NOMO-1 (cell line): ENCODE measurements around the gene SLC25A41.
A peak's percentile ranks its signal among the peaks of the same experiment; 100 is the strongest.
"Not testable (repeated sequence)": the region's sequence is repeated elsewhere in the genome, so short reads cannot be mapped to it uniquely, and the experiment has no call there.

Source experiments
- DNase-seq, 2 experiments: peaks; one replicate each; lab custom pipeline; 2025; ENCODE audit not compliant: unreplicated experiment in 2 of 2; lab: John Stamatoyannopoulos, UW

The SLC25A41 gene

GRCh38 chr19:6412447-6413091 lies 21.0 kb downstream of the SLC25A41 start:
- DNase-seq: no peak

DNA sequence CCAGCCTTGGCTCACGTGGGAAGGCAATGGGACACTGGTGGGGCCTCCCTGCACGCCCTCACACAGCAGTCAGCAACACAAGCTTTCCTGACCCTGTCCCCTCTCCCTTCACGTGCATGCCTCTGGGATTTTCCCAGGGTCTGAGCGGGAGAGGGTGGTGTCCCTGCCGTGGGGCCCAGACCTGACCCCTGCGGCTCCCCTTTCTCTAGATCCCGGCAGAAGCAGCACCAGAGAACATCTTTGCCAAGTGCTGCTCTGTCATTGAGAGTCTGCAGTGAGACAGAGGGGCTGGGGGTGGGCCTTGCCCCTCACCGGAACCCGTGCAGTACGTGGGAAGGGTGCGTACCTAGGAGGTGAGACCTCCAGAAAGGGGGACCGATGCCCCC lies 21.5 kb downstream of the SLC25A41 start:
- no peak for DNase-seq

GRCh38 chr19:6409346-6409745 lies 24.2 kb downstream of the SLC25A41 start:
- DNase-seq: no peak

- DNase-seq: no peak
Measured at GRCh38 chr19:6406401-6406800, 27.2 kb downstream of the SLC25A41 start.

- no peak for DNase-seq
Measured at GRCh38 chr19:6402837-6403608, 30.5 kb downstream of the SLC25A41 start.

DNA sequence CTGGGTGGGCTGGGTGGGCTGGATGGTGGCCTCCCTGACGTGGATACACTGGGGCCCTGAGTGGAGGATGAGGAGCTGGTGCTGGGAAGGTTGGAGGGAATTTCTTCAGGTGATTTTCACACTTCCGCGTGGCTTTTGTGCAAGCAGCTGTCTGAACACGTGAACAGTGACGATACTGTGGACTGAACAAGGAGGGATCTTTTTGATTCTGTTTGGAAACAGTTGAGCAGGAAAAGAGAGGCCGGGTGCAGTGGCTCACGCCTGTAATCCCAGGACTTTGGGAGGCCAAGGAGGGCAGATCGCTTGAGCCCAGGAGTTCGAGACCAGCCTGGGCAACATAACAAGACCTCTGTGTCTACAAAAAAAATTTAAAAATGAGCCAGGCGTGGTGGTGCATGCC lies 31.5 kb downstream of the SLC25A41 start:
- DNase-seq: no peak

DNA sequence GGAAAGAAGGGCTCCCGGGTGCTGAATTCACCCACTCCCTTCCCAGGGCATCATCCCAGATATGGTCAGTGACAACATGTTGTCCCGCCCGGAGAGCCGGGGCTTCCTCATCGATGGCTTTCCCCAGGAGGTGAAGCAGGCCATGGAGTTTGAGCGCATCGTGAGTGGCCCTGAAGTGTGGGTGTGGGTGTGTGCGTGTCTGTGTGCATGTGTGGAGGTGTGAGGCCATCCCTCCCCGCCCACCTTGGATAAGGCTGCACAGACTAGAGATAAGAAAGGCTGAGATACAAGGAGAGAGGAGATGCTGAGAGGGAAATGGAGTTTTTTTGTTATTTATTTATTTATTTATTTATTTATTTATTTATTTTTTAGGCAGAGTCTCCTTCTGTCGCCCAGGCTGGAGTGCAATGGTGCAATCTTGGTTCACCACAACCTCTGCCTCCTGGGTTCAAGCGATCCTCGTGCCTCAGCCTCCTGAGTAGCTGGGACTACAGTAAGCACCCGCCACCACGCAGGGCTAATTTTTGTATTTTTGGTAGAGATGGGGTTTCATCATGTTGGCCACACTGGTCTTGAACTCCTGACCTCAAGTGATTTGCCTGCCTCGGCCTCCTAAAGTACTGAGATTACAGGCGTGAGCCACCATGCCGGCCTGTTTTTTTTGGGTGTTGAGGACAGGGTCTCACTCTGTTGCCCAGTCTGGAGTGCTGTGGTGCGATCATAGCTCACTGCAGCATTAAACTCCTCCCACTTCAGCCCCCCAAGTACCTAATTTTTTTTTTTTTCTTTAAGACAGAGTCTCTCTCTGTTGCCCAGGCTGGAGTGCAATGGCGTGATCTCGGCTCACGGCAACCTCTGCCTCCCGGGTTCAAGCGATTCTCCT lies 33.3 kb downstream of the SLC25A41 start:
- DNase-seq: not testable (repeated sequence)

GRCh38 chr19:6396305-6396704 lies 37.3 kb downstream of the SLC25A41 start:
- no peak for DNase-seq

DNA sequence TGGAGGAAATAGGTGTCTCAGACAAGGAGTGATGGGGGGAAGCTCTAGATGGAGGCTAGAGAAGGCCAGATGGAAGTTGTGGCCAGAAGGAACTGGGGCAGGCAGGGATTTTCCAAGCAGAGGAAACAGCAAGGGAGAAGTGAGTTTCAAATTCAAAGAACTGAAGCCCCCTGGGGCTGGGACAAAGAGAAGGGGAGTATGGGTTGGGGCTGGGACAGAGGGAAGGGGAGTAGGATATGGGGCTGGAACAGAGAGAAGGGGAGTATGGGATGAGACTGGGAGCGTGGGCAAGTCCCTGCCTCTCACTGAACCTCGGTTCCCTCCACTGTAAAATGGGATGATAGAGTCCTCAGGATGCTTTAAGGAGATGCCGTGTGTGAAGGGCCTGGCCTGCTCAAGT lies 38.7 kb downstream of the SLC25A41 start:
- DNase-seq: no peak

GRCh38 chr19:6393983-6394412 lies 39.6 kb downstream of the SLC25A41 start:
- no peak for DNase-seq

- DNase-seq: peak; percentile 88 to 92
Measured at GRCh38 chr19:6393074-6393982, 40.2 kb downstream of the SLC25A41 start, which contains the start of gene GTF2F1. TSS of gene GTF2F1 (minus strand) at chr19:6393164. CDS start at chr19:6392995, 169 bp downstream.

DNA sequence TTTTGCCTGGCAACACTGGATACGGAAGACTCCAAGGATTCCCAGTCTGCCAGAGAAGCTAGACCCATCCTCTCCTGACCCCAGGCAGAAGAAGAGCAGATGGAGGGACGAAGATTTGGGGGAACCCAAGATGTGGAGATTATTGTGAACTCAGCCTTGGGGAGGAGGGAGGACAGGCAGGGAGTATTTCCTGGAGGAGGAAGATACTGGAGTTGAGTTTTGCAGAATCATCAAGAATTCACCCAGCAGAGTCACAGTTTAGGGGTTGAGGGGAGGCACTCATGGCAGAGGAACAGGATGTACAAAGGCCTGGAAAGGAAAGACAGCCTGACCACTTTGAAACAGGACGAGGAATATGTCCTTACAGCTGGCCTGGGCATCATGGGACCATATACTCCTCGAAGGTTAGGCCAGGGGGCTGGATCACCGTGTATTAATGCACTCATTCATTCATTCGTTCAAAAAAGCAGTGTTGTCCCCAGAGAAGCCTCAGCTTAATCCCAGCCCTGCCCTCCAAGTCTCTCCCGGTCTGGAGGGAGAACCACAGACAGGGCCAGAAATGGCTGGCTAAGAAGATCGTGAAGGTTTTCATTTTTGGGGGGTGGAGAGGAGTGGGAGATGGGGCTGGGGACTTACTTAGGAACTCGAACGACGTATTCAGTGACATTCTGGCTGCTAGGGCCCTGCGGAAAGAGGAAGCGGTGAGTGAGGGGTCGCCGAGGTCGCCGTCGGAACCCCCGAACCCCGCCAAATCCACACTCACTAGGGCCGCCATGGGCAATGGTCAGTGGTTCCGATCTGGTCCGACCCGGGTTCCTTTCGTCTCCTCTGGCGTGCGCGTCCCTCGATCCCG lies 41.1 kb downstream of the SLC25A41 start:
- no peak for DNase-seq

DNA sequence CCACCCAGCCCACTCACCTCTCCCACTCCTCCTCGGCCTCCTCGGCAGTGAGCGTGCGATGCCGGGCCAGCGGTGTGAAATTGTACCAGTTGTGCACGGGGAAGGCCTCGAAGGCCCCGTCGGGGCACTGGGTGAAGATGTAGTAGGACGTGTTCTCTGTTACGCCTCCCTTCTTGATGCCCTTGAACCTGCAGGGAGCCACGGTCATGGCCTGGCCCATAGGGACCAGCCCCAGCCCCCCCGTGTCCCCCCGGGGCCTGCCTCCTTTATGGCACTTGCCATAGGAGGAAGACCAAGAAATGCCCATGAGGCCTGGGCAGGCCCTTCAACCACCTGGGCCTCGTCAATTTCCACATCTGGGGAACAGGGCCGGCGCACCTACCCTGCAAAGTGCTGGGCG lies 46.2 kb downstream of the SLC25A41 start:
- DNase-seq: no peak

GRCh38 chr19:6384381-6384780 lies 49.2 kb downstream of the SLC25A41 start:
- DNase-seq: no peak

DNA sequence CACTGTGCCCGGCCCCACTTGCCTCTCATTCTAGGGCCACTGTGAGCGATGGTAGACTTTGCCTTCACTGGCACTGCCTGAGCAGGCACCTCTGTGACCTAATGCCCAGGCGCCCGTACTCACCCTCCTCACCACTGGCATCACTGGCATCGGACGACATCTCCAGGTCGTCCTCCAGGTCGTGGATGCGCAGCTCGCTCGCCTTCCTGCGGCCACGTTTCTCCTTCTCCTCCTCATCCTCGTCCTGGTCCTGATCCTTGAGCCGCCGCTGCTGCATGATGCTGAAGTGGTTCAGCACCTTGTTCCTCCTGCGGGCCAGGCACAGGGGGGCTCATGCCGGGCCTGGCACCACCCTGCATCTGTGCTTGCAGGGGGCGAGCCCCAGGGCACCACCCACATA lies 50.4 kb downstream of the SLC25A41 start:
- no peak for DNase-seq

GRCh38 chr19:6381030-6381750 lies 52.4 kb downstream of the SLC25A41 start:
- DNase-seq: no peak

- DNase-seq: no peak
Measured at GRCh38 chr19:6379744-6380143, 53.8 kb downstream of the SLC25A41 start.

- DNase-seq: no peak
Measured at GRCh38 chr19:6378486-6378885, 55.1 kb downstream of the SLC25A41 start.

- DNase-seq: no peak
Measured at GRCh38 chr19:6378041-6378440, 55.5 kb downstream of the SLC25A41 start.
